Activated naive CD8-positive, alpha-beta T cell treated with anti-CD3 and anti-CD28 coated beads for 36 hours (primary cell): Measurements from ENCODE around the gene HSPA1A. TPM values are rescaled to one million over a fixed set of nuclear protein-coding genes. Genes with fewer than 3 reads are reported as not detected.

Experiments
- DNase-seq: peaks from one replicate; pipeline ENCODE4 v3.0.0; 2021
- H3K27ac Mint-ChIP-seq: one replicate; pipeline ENCODE4 v1.8.0; 2022; ENCODE audit warnings: mild to moderate bottlenecking, moderate library complexity, mixed read lengths
- H3K27me3 Mint-ChIP-seq: one replicate; pipeline ENCODE4 v1.8.0; 2022; ENCODE audit warnings: mild to moderate bottlenecking, mixed read lengths
- H3K36me3 Mint-ChIP-seq: one replicate; pipeline ENCODE4 v1.8.0; 2021; ENCODE audit warnings: mild to moderate bottlenecking, mixed read lengths
- H3K4me1 Mint-ChIP-seq: one replicate; pipeline ENCODE4 v1.8.0; 2021; ENCODE audit warnings: mixed read lengths
- H3K4me3 Mint-ChIP-seq: one replicate; pipeline ENCODE4 v1.8.0; 2022; ENCODE audit warnings: mild to moderate bottlenecking, moderate library complexity, mixed read lengths
- H3K9me3 Mint-ChIP-seq: one replicate; pipeline ENCODE4 v1.8.0; 2022; ENCODE audit warnings: mixed read lengths
- total RNA-seq, 2 experiments: library from RNA; stranded (reverse); gene quantifications; one replicate each; pipeline ENCODE4 v1.2.3, GENCODE V29; 2021

The HSPA1A gene
- 10 to 100 TPM; 24.3 to 24.8 TPM for total RNA-seq

GRCh38 chr6:31815025-31815838, at the start of gene HSPA1A, which contains the start of gene HSPA1L:
TSS of gene HSPA1A (plus strand) at chr6:31815543. CDS start at chr6:31815757, 214 bp downstream.
TSS of gene HSPA1L (minus strand) at chr6:31815283. CDS start at chr6:31811972, 3,311 bp downstream.
- peak; percentile 45 for DNase-seq
- H3K27me3 Mint-ChIP-seq, result no peaks in the 10 kb centered on the region
- peak within 1 kb of the TSS; percentile 84 for H3K27ac Mint-ChIP-seq
- peak within 1 kb of the TSS; percentile 84 for H3K4me3 Mint-ChIP-seq
- H3K9me3 Mint-ChIP-seq, result no peaks in the 10 kb centered on the region
- H3K4me1 Mint-ChIP-seq, result peaks cover 34% of the 10 kb centered on the region
- no peaks in the 10 kb centered on the region for H3K36me3 Mint-ChIP-seq

DNA sequence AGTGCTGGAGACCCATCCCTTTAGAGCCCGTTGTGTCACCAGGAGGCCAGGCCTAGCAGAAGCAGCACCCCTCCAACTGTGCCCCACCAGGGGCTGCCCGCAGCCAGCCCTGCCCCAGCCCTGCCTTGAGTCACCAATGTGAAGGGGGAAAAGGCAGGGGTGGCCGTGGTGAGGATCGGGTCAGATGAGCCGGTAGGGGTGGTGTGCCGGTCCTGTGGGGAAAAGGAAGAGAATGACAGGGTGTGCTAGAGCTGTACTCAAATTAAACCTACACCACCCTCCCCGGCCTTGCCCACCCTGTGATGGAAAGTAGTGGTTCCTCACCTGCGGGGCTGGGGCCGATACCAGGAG, 49.8 kb upstream of the HSPA1A start:
- H3K27ac Mint-ChIP-seq, result no peak overlapping the region
- H3K4me1 Mint-ChIP-seq, result peaks cover 5% of the 10 kb centered on the region
- H3K9me3 Mint-ChIP-seq, result no peaks in the 10 kb centered on the region
- H3K4me3 Mint-ChIP-seq, result no peak overlapping the region
- no peaks in the 10 kb centered on the region for H3K27me3 Mint-ChIP-seq
- H3K36me3 Mint-ChIP-seq, result peaks cover 34% of the 10 kb centered on the region
- DNase-seq, result no peak

- no peak overlapping the region for H3K27ac Mint-ChIP-seq
- no peak for DNase-seq
- no peaks in the 10 kb centered on the region for H3K9me3 Mint-ChIP-seq
Observed at GRCh38 chr6:31765910-31766794, 49.2 kb upstream of the HSPA1A start.

GRCh38 chr6:31767096-31767645, 48.2 kb upstream of the HSPA1A start:
- H3K4me1 Mint-ChIP-seq, result peaks cover 14% of the 10 kb centered on the region
- no peaks in the 10 kb centered on the region for H3K27me3 Mint-ChIP-seq
- H3K36me3 Mint-ChIP-seq, result peaks cover 28% of the 10 kb centered on the region
- H3K4me3 Mint-ChIP-seq, result no peak overlapping the region
- no peak overlapping the region for H3K27ac Mint-ChIP-seq
- DNase-seq, result no peak
- peaks cover 2% of the 10 kb centered on the region for H3K9me3 Mint-ChIP-seq

More at GRCh38 chr6:31765910-31766794, 49.2 kb upstream of the HSPA1A start:
- Mint-ChIP-seq H3K36me3 (peaks cover 29% of the 10 kb centered on the region), H3K27me3 (no peaks in the 10 kb centered on the region), H3K4me3 (no peak overlapping the region), H3K4me1 (peaks cover 7% of the 10 kb centered on the region)

- H3K36me3 Mint-ChIP-seq, result peaks cover 23% of the 10 kb centered on the region
- no peak overlapping the region for H3K4me3 Mint-ChIP-seq
- H3K9me3 Mint-ChIP-seq, result peaks cover 2% of the 10 kb centered on the region
- DNase-seq, result no peak
- no peaks in the 10 kb centered on the region for H3K27me3 Mint-ChIP-seq
- H3K27ac Mint-ChIP-seq, result no peak overlapping the region
- H3K4me1 Mint-ChIP-seq, result peaks cover 18% of the 10 kb centered on the region
Observed at GRCh38 chr6:31768363-31769257, 46.7 kb upstream of the HSPA1A start.

DNA sequence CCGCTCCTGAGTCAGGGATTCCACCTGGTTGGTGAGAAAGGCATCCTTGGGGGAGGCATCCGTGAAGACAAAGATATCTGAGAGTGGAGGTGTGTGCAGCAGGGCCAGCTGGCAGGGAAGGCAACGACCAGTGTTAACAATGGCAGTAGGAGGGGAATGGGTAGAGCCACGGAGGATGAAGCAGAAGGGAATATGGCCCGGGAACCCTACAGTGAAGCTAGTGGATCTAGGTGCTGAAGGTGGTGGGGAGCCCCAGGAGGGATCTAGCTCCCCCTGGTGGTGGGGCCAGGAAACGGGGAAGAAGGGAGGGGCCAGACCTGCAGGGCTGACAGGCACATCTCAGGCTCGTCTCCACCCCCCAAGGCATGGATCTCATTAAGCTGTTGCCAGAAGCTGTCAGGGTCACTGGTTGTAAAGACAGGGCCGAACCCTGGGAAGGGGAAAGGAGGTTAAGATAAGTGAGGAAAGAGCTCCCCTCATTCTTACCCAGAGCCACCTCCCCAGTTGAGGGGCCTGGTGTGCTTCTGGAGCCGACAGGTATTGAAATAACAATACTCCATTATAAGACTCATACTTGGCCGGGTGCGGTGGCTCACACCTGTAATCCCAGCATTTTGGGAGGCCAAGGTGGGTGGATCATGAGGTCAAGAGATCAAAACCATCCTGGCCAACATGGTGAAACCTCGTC, 45.5 kb upstream of the HSPA1A start:
- Mint-ChIP-seq H3K27me3 (no peaks in the 10 kb centered on the region), H3K27ac (no peak overlapping the region), H3K4me1 (peaks cover 18% of the 10 kb centered on the region), H3K4me3 (no peak overlapping the region), H3K36me3 (peaks cover 18% of the 10 kb centered on the region), H3K9me3 (peaks cover 2% of the 10 kb centered on the region)
- DNase-seq, result peak; percentile 81

GRCh38 chr6:31770860-31771259, 44.5 kb upstream of the HSPA1A start:
- Mint-ChIP-seq H3K27ac (no peak overlapping the region), H3K4me3 (no peak overlapping the region), H3K4me1 (peaks cover 25% of the 10 kb centered on the region), H3K9me3 (peaks cover 2% of the 10 kb centered on the region), H3K36me3 (peaks cover 14% of the 10 kb centered on the region), H3K27me3 (peaks cover 3% of the 10 kb centered on the region)
- DNase-seq, result no peak

- H3K27ac Mint-ChIP-seq, result peak overlapping the region; percentile 60
- peaks cover 14% of the 10 kb centered on the region for H3K36me3 Mint-ChIP-seq
- H3K4me1 Mint-ChIP-seq, result peaks cover 33% of the 10 kb centered on the region
- DNase-seq, result peak; percentile 39
- H3K27me3 Mint-ChIP-seq, result peaks cover 6% of the 10 kb centered on the region
- peaks cover 2% of the 10 kb centered on the region for H3K9me3 Mint-ChIP-seq
- H3K4me3 Mint-ChIP-seq, result no peak overlapping the region
Observed at GRCh38 chr6:31771992-31772358, 43.4 kb upstream of the HSPA1A start.

GRCh38 chr6:31775184-31775583, 40.2 kb upstream of the HSPA1A start:
- H3K4me1 Mint-ChIP-seq, result peaks cover 37% of the 10 kb centered on the region
- peaks cover 25% of the 10 kb centered on the region for H3K36me3 Mint-ChIP-seq
- no peak for DNase-seq
- peaks cover 6% of the 10 kb centered on the region for H3K27me3 Mint-ChIP-seq
- H3K4me3 Mint-ChIP-seq, result no peak overlapping the region
- H3K27ac Mint-ChIP-seq, result no peak overlapping the region
- H3K9me3 Mint-ChIP-seq, result peaks cover 2% of the 10 kb centered on the region

DNA sequence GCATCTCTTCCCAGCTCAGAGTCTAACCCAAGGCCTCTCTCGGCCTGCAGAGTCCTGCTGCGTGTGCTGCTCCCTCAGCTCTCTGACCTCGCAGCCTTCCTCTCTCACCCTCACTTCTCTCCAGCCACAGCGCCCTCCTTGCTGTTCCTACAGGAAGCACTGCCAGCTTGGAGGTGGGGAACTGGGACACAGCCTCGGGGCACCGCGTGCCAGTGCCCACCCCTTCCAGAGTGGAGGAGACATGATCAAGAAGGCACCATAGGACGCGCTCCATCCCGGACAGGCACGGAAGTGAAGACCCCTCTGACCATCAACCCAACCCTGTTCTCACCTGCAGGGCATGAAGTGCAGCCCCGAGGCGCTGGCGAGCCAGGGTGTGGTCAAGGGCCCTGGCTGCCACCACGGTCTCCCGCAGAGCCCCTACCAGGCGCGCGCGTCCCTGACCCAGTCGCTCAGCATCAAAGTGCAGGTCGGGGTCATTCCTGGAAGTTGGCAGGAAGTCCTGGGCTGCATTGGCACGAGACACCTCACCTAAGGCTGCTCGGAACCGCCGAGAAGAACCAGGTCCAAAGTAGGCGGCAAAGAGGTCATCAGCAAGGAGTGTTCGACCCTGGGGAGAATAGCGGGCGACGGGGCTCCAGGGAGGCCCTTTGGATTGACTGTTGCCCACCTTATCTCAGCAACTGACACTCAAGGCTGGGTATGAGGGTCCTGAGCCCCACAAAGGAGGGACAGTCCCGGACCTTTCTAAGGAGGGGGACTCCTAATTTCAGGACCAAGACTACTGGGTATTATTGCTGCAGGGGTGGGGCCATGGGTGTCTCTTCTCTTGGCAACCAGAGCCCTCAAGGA, 39.5 kb upstream of the HSPA1A start:
- peaks cover 37% of the 10 kb centered on the region for H3K4me1 Mint-ChIP-seq
- peaks cover 25% of the 10 kb centered on the region for H3K36me3 Mint-ChIP-seq
- H3K9me3 Mint-ChIP-seq, result peaks cover 2% of the 10 kb centered on the region
- no peak for DNase-seq
- no peak overlapping the region for H3K4me3 Mint-ChIP-seq
- H3K27me3 Mint-ChIP-seq, result peaks cover 6% of the 10 kb centered on the region
- H3K27ac Mint-ChIP-seq, result peak overlapping the region; percentile 51

- Mint-ChIP-seq H3K4me1 (peaks cover 31% of the 10 kb centered on the region), H3K4me3 (peak overlapping the region; percentile 40)
Observed at GRCh38 chr6:31776485-31776988, 38.8 kb upstream of the HSPA1A start.

GRCh38 chr6:31776989-31777666, 38.2 kb upstream of the HSPA1A start, which contains the start of gene VWA7:
TSS of gene VWA7 (minus strand) at chr6:31777328. CDS start at chr6:31776779, 549 bp downstream.
- peaks cover 6% of the 10 kb centered on the region for H3K27me3 Mint-ChIP-seq
- peak within 1 kb of the TSS; percentile 40 for H3K4me3 Mint-ChIP-seq
- H3K9me3 Mint-ChIP-seq, result no peaks in the 10 kb centered on the region
- peaks cover 29% of the 10 kb centered on the region for H3K4me1 Mint-ChIP-seq
- peaks cover 25% of the 10 kb centered on the region for H3K36me3 Mint-ChIP-seq
- H3K27ac Mint-ChIP-seq, result peak within 1 kb of the TSS; percentile 51
- peak; percentile 88 for DNase-seq

More at GRCh38 chr6:31776485-31776988, 38.8 kb upstream of the HSPA1A start:
- no peak for DNase-seq
- Mint-ChIP-seq H3K27ac (peak overlapping the region; percentile 51), H3K9me3 (peaks cover under 1% of the 10 kb centered on the region), H3K27me3 (peaks cover 6% of the 10 kb centered on the region), H3K36me3 (peaks cover 25% of the 10 kb centered on the region)
